ENCODE measurements around the gene TMEM131.

The TMEM131 gene

DNA sequence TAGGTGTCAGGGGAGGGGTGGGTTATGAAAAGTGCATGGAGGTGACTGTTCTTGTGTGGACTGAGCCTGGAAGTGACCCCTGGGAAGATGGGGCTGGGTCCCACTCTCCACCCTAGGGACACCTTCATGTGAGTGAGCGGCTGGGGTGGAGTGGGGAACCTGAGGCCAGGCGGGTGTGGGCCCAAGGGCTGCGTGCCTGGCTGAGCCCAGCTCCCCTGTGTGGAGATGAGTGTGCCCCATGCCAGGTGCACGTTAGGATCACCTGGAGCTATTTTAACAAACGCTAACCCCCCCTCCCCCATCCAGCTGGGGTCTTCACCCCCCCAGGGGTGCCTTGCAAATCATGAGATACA is 255.9 kb downstream of the TMEM131 start:
- H2AFZ ChIP-seq (ENCODE audit: low read depth, low read length), result no peak overlapping the region
- TF ChIP-seq, protein P1, sequence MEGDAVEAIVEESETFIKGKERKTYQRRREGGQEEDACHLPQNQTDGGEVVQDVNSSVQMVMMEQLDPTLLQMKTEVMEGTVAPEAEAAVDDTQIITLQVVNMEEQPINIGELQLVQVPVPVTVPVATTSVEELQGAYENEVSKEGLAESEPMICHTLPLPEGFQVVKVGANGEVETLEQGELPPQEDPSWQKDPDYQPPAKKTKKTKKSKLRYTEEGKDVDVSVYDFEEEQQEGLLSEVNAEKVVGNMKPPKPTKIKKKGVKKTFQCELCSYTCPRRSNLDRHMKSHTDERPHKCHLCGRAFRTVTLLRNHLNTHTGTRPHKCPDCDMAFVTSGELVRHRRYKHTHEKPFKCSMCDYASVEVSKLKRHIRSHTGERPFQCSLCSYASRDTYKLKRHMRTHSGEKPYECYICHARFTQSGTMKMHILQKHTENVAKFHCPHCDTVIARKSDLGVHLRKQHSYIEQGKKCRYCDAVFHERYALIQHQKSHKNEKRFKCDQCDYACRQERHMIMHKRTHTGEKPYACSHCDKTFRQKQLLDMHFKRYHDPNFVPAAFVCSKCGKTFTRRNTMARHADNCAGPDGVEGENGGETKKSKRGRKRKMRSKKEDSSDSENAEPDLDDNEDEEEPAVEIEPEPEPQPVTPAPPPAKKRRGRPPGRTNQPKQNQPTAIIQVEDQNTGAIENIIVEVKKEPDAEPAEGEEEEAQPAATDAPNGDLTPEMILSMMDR (IDR thresholded peaks at IDR 0.05; ENCODE audit: borderline replicate concordance, extremely low read depth, low read length, poor library complexity, severe bottlenecking), result no peak
- TF ChIP-seq EZH2 (IDR thresholded peaks at IDR 0.05; ENCODE audit: borderline replicate concordance, low read depth, low read length, severe bottlenecking), result no peak
- H3K9ac ChIP-seq (ENCODE audit: low read depth, low read length), result no peak overlapping the region
- no peaks in the 10 kb centered on the region for H3K27me3 ChIP-seq (ENCODE audit: insufficient read depth, low read length, poor library complexity)
- no peaks in the 10 kb centered on the region for H3K9me3 ChIP-seq (ENCODE audit: insufficient read depth, low read length, severe bottlenecking)
- no peak for ATAC-seq (ENCODE audit: insufficient read depth, low read depth)
- no peak overlapping the region for H3K27ac ChIP-seq (ENCODE audit: low read length)
- peaks cover 16% of the 10 kb centered on the region for H4K20me1 ChIP-seq (ENCODE audit: insufficient read depth, low read length)
- H3K4me2 ChIP-seq (ENCODE audit: insufficient read depth, low read length), result no peak overlapping the region
- no peak overlapping the region for H3K4me3 ChIP-seq (ENCODE audit: low read depth in 1 of 2, low read length in 2 of 2)
- H3K79me2 ChIP-seq (ENCODE audit: insufficient read depth, low read length), result no peaks in the 10 kb centered on the region
- no peaks in the 10 kb centered on the region for H3K4me1 ChIP-seq (ENCODE audit: insufficient read depth, low read length)
- DNase-seq, result no peak
- H3K36me3 ChIP-seq (ENCODE audit: insufficient read depth, low read length), result peaks cover 65% of the 10 kb centered on the region

- Histone ChIP-seq H2AFZ (ENCODE audit: low read depth, low read length) (no peak overlapping the region), H3K4me3 (ENCODE audit: low read depth in 1 of 2, low read length in 2 of 2) (no peak overlapping the region), H3K9ac (ENCODE audit: low read depth, low read length) (no peak overlapping the region), H3K36me3 (ENCODE audit: insufficient read depth, low read length) (peaks cover 71% of the 10 kb centered on the region), H3K27ac (ENCODE audit: low read length) (no peak overlapping the region), H3K4me1 (ENCODE audit: insufficient read depth, low read length) (no peaks in the 10 kb centered on the region), H3K27me3 (ENCODE audit: insufficient read depth, low read length, poor library complexity) (no peaks in the 10 kb centered on the region), H3K79me2 (ENCODE audit: insufficient read depth, low read length) (no peaks in the 10 kb centered on the region), H3K4me2 (ENCODE audit: insufficient read depth, low read length) (no peak overlapping the region), H3K9me3 (ENCODE audit: insufficient read depth, low read length, severe bottlenecking) (no peaks in the 10 kb centered on the region), H4K20me1 (ENCODE audit: insufficient read depth, low read length) (peaks cover 20% of the 10 kb centered on the region)
- TF ChIP-seq EZH2 (IDR thresholded peaks at IDR 0.05; ENCODE audit: borderline replicate concordance, low read depth, low read length, severe bottlenecking), result no peak
- TF ChIP-seq, protein P1 (IDR thresholded peaks at IDR 0.05; ENCODE audit: borderline replicate concordance, extremely low read depth, low read length, poor library complexity, severe bottlenecking), result no peak
- 0 out of 3 replicates have a peak, but pooled peaks have one; percentile 3 for ATAC-seq (ENCODE audit: insufficient read depth, low read depth)
- no peak for DNase-seq
Measured at GRCh38 chr2:97739020-97739892, 256.5 kb downstream of the TMEM131 start.

GRCh38 chr2:97738179-97739019 is 257.3 kb downstream of the TMEM131 start:
- Histone ChIP-seq H4K20me1 (ENCODE audit: insufficient read depth, low read length) (peaks cover 29% of the 10 kb centered on the region), H3K79me2 (ENCODE audit: insufficient read depth, low read length) (no peaks in the 10 kb centered on the region), H3K9me3 (ENCODE audit: insufficient read depth, low read length, severe bottlenecking) (no peaks in the 10 kb centered on the region), H3K27ac (ENCODE audit: low read length) (no peak overlapping the region), H3K4me2 (ENCODE audit: insufficient read depth, low read length) (no peak overlapping the region), H3K4me3 (ENCODE audit: low read depth in 1 of 2, low read length in 2 of 2) (no peak overlapping the region), H3K9ac (ENCODE audit: low read depth, low read length) (no peak overlapping the region), H2AFZ (ENCODE audit: low read depth, low read length) (no peak overlapping the region), H3K4me1 (ENCODE audit: insufficient read depth, low read length) (no peaks in the 10 kb centered on the region), H3K27me3 (ENCODE audit: insufficient read depth, low read length, poor library complexity) (no peaks in the 10 kb centered on the region), H3K36me3 (ENCODE audit: insufficient read depth, low read length) (peaks cover 80% of the 10 kb centered on the region)
- no peak for DNase-seq
- no peak for TF ChIP-seq EZH2 (IDR thresholded peaks at IDR 0.05; ENCODE audit: borderline replicate concordance, low read depth, low read length, severe bottlenecking)
- TF ChIP-seq, protein P1 (IDR thresholded peaks at IDR 0.05; ENCODE audit: borderline replicate concordance, extremely low read depth, low read length, poor library complexity, severe bottlenecking), result no peak
- ATAC-seq (ENCODE audit: insufficient read depth, low read depth), result no peak

Measured in DND-41 (cell line).